Osteoblast (primary cell): Measurements from ENCODE around the gene DSTYK. TPM values are rescaled to one million over a fixed set of nuclear protein-coding genes. Genes with fewer than 3 reads are reported as not detected.

ENCODE experiments used
- DNase-seq: peaks from one replicate; pipeline ENCODE4 v3.0.0; 2011; ENCODE audit warnings: low spot score, mixed read lengths; ENCODE audit not compliant: insufficient read length; ENCODE audit errors: missing footprints
- H2AFZ ChIP-seq: 2 replicates; pipeline ENCODE4 v1.6.0; 2011; ENCODE audit warnings: mild to moderate bottlenecking, low read length
- H3K27ac ChIP-seq: 2 replicates; pipeline ENCODE4 v1.5.1; 2011; ENCODE audit warnings: mild to moderate bottlenecking, low read depth, low read length, moderate library complexity
- H3K27me3 ChIP-seq: 2 replicates; pipeline ENCODE4 v1.6.0; 2012; ENCODE audit warnings: mild to moderate bottlenecking, control low read depth, inconsistent platforms, low read length, moderate library complexity; ENCODE audit not compliant: insufficient read depth
- H3K36me3 ChIP-seq: 2 replicates; pipeline ENCODE4 v1.5.1; 2011; ENCODE audit warnings: mild to moderate bottlenecking, low read length, control low read depth, moderate library complexity; ENCODE audit not compliant: insufficient read depth
- H3K4me1 ChIP-seq: 2 replicates; pipeline ENCODE4 v1.5.1; 2011; ENCODE audit warnings: mild to moderate bottlenecking, low read length, control low read depth, moderate library complexity; ENCODE audit not compliant: insufficient read depth
- H3K4me2 ChIP-seq: 2 replicates; pipeline ENCODE4 v1.6.0; 2011; ENCODE audit warnings: mild to moderate bottlenecking, low read length; ENCODE audit not compliant: insufficient read depth
- H3K4me3 ChIP-seq: fragments of 200-600 bp; sonication (generic); 3 replicates; pipeline ENCODE4 v1.5.1; 2012; ENCODE audit warnings: mild to moderate bottlenecking, low read length, inconsistent platforms; ENCODE audit not compliant: insufficient read depth
- H3K79me2 ChIP-seq: 2 replicates; pipeline ENCODE4 v1.6.0; 2012; ENCODE audit warnings: mild to moderate bottlenecking, low read length, control low read depth, inconsistent platforms; ENCODE audit not compliant: insufficient read depth
- H3K9me3 ChIP-seq: 2 replicates; pipeline ENCODE4 v1.5.1; 2011; ENCODE audit warnings: low read depth, low read length, control low read depth
- H4K20me1 ChIP-seq: 2 replicates; pipeline ENCODE4 v1.6.0; 2012; ENCODE audit warnings: mild to moderate bottlenecking, low read length, control low read depth; ENCODE audit not compliant: insufficient read depth
- total RNA-seq: library from RNA; depleted of rRNA; stranded (reverse); fragments of >200 nt; gene quantifications from 2 replicates; pipeline ENCODE4 v1.2.3, GENCODE V29; 2012
- TF ChIP-seq, protein P1 (sequence below): IDR thresholded peaks from 2 replicates; pipeline ENCODE4 v1.5.1; 2011; ENCODE audit warnings: mild to moderate bottlenecking, low read depth, low read length, moderate library complexity; ENCODE audit errors: extremely low read depth

DSTYK gene
- total RNA-seq, 1 donor = 18.1 TPM

DNA sequence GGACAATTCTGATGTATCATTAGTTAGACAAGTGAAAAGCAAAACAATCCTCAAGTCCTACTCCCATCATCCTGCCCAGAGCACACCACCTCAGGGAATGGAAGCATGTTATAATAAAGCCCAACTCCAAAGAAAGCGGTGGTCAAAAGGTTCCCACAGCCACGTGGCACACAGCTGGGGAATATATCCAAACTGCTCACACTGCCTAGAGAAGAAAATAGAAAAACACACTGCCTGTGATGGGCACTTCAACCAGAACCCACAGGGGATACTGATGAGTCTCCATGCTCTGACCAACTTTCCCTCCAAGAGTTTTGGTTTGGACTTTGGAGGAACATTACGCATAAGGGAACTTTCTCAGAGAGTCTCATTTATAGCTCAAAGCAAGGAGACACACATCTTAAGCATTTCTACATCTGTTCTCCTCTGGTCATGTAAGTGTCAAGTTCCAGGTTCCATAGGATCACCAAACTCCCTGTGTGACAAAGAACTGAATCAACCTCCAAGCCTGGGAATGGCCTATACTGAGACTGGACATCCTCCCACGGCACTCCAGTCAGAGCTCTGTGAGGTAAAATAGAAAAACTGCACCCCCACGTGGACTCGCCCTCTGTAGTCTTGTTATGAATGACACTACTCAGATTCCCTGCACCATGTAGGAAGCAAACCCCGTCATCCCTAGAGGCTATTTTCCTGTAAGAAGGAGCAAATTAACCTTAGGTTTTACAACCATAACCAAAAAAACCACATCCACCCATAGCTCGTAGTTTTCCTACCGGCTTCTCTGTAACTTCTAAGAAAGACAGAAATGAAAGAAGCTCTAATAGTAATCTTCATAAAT, 12.2 kb downstream of the DSTYK start:
- Histone ChIP-seq H3K36me3 (no peaks in the 10 kb centered on the region), H3K9me3 (no peaks in the 10 kb centered on the region), H3K4me1 (peaks cover 18% of the 10 kb centered on the region), H4K20me1 (peaks cover 18% of the 10 kb centered on the region), H2AFZ (no peak overlapping the region), H3K79me2 (peaks cover 69% of the 10 kb centered on the region), H3K4me3 (no peak overlapping the region), H3K27ac (peak overlapping the region; percentile 80), H3K4me2 (peak overlapping the region; percentile 60), H3K27me3 (no peaks in the 10 kb centered on the region)
- TF ChIP-seq, protein P1, sequence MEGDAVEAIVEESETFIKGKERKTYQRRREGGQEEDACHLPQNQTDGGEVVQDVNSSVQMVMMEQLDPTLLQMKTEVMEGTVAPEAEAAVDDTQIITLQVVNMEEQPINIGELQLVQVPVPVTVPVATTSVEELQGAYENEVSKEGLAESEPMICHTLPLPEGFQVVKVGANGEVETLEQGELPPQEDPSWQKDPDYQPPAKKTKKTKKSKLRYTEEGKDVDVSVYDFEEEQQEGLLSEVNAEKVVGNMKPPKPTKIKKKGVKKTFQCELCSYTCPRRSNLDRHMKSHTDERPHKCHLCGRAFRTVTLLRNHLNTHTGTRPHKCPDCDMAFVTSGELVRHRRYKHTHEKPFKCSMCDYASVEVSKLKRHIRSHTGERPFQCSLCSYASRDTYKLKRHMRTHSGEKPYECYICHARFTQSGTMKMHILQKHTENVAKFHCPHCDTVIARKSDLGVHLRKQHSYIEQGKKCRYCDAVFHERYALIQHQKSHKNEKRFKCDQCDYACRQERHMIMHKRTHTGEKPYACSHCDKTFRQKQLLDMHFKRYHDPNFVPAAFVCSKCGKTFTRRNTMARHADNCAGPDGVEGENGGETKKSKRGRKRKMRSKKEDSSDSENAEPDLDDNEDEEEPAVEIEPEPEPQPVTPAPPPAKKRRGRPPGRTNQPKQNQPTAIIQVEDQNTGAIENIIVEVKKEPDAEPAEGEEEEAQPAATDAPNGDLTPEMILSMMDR = peak; percentile 27
- peak; percentile 83 for DNase-seq

DNA sequence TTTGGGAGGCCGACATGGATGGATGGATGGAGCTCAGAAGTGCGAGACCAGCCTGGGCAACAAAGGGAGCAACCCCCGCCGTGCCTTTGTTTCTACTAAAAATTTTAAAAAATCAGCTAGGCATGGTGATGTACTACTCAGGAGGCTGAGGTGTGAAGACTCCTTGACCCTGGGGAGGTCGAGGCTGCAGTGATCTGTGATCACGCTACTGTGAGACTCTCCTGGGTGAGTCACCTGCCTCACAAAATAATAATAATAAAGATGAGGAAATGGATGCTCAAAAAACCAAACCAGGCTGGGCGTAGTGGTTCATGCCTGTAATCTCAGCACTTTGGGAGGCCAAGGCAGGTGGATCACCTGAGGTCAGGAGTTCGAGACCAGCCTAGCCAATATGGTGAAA, 19.2 kb downstream of the DSTYK start:
- H3K4me3 ChIP-seq = no peak overlapping the region
- H4K20me1 ChIP-seq = peaks cover 44% of the 10 kb centered on the region
- no peak overlapping the region for H3K4me2 ChIP-seq
- H2AFZ ChIP-seq = no peak overlapping the region
- TF ChIP-seq, protein P1 = no peak
- H3K27ac ChIP-seq = no peak overlapping the region
- H3K4me1 ChIP-seq = no peaks in the 10 kb centered on the region
- no peaks in the 10 kb centered on the region for H3K9me3 ChIP-seq
- peaks cover 3% of the 10 kb centered on the region for H3K36me3 ChIP-seq
- no peaks in the 10 kb centered on the region for H3K27me3 ChIP-seq
- peaks cover 87% of the 10 kb centered on the region for H3K79me2 ChIP-seq
- DNase-seq = no peak

DNA sequence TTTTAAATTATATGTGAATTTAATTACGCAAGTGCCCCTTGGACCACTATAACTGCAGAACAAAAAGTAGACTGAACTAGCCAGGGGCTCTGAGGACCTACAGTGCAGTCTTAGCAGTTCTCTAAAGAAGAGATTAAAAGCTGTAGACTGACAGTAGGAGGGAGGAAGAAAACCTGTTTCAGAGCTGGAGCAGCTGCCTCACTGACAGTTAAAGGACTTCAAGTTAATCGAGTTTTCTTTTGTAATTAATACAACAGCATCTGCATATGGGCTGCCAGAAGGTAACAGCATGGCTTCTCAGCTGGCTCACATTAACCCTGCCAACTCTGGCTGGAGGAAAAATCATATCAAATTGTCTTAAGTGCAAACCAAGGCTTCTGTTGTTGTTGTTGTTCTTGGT, 19.9 kb downstream of the DSTYK start:
- H3K4me1 ChIP-seq = no peaks in the 10 kb centered on the region
- DNase-seq = no peak
- no peak overlapping the region for H3K4me3 ChIP-seq
- peaks cover 6% of the 10 kb centered on the region for H3K36me3 ChIP-seq
- H3K79me2 ChIP-seq = peaks cover 89% of the 10 kb centered on the region
- H4K20me1 ChIP-seq = peaks cover 41% of the 10 kb centered on the region
- no peak overlapping the region for H3K27ac ChIP-seq
- no peaks in the 10 kb centered on the region for H3K9me3 ChIP-seq
- no peak overlapping the region for H2AFZ ChIP-seq
- TF ChIP-seq, protein P1 = no peak
- no peak overlapping the region for H3K4me2 ChIP-seq
- H3K27me3 ChIP-seq = no peaks in the 10 kb centered on the region

DNA sequence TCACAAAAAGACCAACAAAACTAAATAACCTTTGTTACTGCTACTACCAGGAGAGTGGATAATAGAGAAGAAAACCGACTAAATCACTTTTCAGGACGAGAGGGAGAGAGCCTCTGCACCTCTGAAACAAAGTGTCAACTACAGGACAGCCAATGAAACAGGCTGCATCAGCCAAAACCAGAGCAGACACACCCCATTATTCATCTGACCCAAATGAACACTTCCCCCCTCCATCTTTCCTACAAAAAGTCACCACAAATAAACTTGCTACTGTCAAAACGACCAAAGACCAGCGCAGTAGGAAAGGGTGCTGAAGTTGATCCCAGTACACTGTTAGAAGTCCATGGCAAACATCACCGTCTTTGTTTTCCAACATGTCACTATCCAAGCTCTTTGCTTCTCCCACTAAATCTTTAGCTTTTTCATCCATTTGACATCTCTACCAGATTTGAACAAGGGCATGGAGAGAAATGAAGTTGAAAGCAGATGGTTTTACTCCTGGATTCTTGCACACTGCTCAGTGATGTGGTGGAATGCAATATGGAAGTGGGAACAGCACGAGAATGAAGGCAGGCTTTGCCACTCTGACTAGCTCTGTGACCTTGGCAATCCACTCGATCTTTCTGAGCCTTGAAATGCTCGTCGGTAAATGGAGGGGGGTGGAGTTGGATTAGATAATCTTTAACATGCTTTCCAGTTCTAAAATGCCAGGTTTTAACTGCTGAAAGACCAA, 20.5 kb downstream of the DSTYK start:
- peaks cover 41% of the 10 kb centered on the region for H4K20me1 ChIP-seq
- H3K27ac ChIP-seq = no peak overlapping the region
- no peak for DNase-seq
- H3K27me3 ChIP-seq = no peaks in the 10 kb centered on the region
- H3K4me3 ChIP-seq = no peak overlapping the region
- H2AFZ ChIP-seq = no peak overlapping the region
- H3K9me3 ChIP-seq = no peaks in the 10 kb centered on the region
- TF ChIP-seq, protein P1 = no peak
- H3K4me1 ChIP-seq = no peaks in the 10 kb centered on the region
- H3K36me3 ChIP-seq = peaks cover 6% of the 10 kb centered on the region
- H3K79me2 ChIP-seq = peaks cover 89% of the 10 kb centered on the region
- H3K4me2 ChIP-seq = no peak overlapping the region
